HEK293T (cell line): Measurements from ENCODE around the gene NDUFC2.
"Not testable (repeated sequence)": the region's sequence is repeated elsewhere in the genome, so short reads cannot be mapped to it uniquely, and the experiment has no call there.

Experiments
- CTCF ChIA-PET: fragments of 350-600 bp; formaldehyde crosslinking; extraction: SDS; loops from one replicate; lab custom pipeline; 2021; ENCODE audit warnings: antibody characterized with exemption, inconsistent platforms; lab: Yijun Ruan, JAX
- POLR2A ChIA-PET: fragments of 350-600 bp; formaldehyde crosslinking; extraction: SDS; loops from one replicate; lab custom pipeline; 2020; ENCODE audit warnings: antibody characterized with exemption, inconsistent platforms; lab: Yijun Ruan, JAX
- DNase-seq: peaks from one replicate; pipeline ENCODE4 v3.0.0; 2012; ENCODE audit warnings: mixed read lengths; ENCODE audit errors: extremely low spot score
- ARNT ChIP-seq: fragments of 450-650 bp; IDR thresholded peaks from 2 replicates; pipeline ENCODE4 v1.6.1; 2017; ENCODE audit warnings: mild to moderate bottlenecking
- BHLHE40 ChIP-seq: fragments of 450-650 bp; IDR thresholded peaks from 2 replicates; pipeline ENCODE4 v1.6.1; 2016; ENCODE audit warnings: mild to moderate bottlenecking, moderate library complexity, borderline replicate concordance
- CTBP1 ChIP-seq: fragments of 450-650 bp; IDR thresholded peaks from 2 replicates; pipeline ENCODE4 v1.6.1; 2016; ENCODE audit warnings: borderline replicate concordance
- ELF4 ChIP-seq: fragments of 450-650 bp; IDR thresholded peaks from 2 replicates; pipeline ENCODE4 v1.6.1; 2017; ENCODE audit warnings: antibody characterized with exemption
- FOXA1 ChIP-seq: fragments of 450-650 bp; IDR thresholded peaks from 2 replicates; pipeline ENCODE4 v1.6.1; 2016; ENCODE audit warnings: mild to moderate bottlenecking
- FOXK2 ChIP-seq: fragments of 450-650 bp; IDR thresholded peaks from 2 replicates; pipeline ENCODE4 v1.6.1; 2016; ENCODE audit warnings: mild to moderate bottlenecking
- FOXM1 ChIP-seq: fragments of 450-650 bp; IDR thresholded peaks from 2 replicates; pipeline ENCODE4 v1.6.1; 2017; ENCODE audit warnings: mild to moderate bottlenecking, borderline replicate concordance
- HDGF ChIP-seq: fragments of 450-650 bp; IDR thresholded peaks from 2 replicates; pipeline ENCODE4 v1.6.1; 2017; ENCODE audit warnings: antibody characterized with exemption, borderline replicate concordance
- L3MBTL2 ChIP-seq: fragments of 450-650 bp; conservative IDR thresholded peaks from 2 replicates; pipeline ENCODE4 v1.6.1; 2016; ENCODE audit warnings: mild to moderate bottlenecking
- LEF1 ChIP-seq: fragments of 450-650 bp; IDR thresholded peaks from 2 replicates; pipeline ENCODE4 v1.6.1; 2017; ENCODE audit warnings: mild to moderate bottlenecking, borderline replicate concordance
- NFRKB ChIP-seq: fragments of 450-650 bp; IDR thresholded peaks from 2 replicates; pipeline ENCODE4 v1.6.1; 2016; ENCODE audit warnings: mild to moderate bottlenecking, moderate library complexity
- PKNOX1 ChIP-seq: fragments of 450-650 bp; IDR thresholded peaks from 2 replicates; pipeline ENCODE4 v1.6.1; 2016
- SP1 ChIP-seq: fragments of 450-650 bp; IDR thresholded peaks from 2 replicates; pipeline ENCODE4 v1.6.1; 2017
- SUZ12 ChIP-seq: fragments of 450-650 bp; IDR thresholded peaks from 2 replicates; pipeline ENCODE4 v1.6.1; 2016; ENCODE audit warnings: mild to moderate bottlenecking
- TARDBP ChIP-seq: fragments of 450-650 bp; IDR thresholded peaks from 2 replicates; pipeline ENCODE4 v1.6.1; 2016
- ZNF384 ChIP-seq: fragments of 450-650 bp; IDR thresholded peaks from 2 replicates; pipeline ENCODE4 v1.6.1; 2016

The NDUFC2 gene

GRCh38 chr11:78050964-78051831, 28.5 kb downstream of the NDUFC2 start:
- ChIA-PET POLR2A (interaction anchor here (1.6 kb wide), 1 partner anchor 27 kb away, joined by 4 read pairs; no protein-coding TSS in a partner anchor), CTCF (no interaction called here)
- TF ChIP-seq ARNT, result no peak
- DNase-seq, result no peak

GRCh38 chr11:78049348-78049747, 30.3 kb downstream of the NDUFC2 start:
- TF ChIP-seq ZNF384, result no peak
- ChIA-PET CTCF (no interaction called here), POLR2A (interaction anchor here (1.8 kb wide), 1 partner anchor 55 kb away, joined by 4 read pairs; the partner anchor contains the start of gene INTS4)
- DNase-seq, result no peak

GRCh38 chr11:78048561-78048960, 31.1 kb downstream of the NDUFC2 start:
- POLR2A ChIA-PET, result interaction anchor here (1.8 kb wide), 1 partner anchor 54 kb away, joined by 4 read pairs; the partner anchor contains the start of gene INTS4
- CTCF ChIA-PET, result interaction anchor here (0.6 to 0.7 kb wide), 2 partner anchors 97 to 130 kb away, joined by 3 read pairs; no protein-coding TSS in a partner anchor
- DNase-seq, result no peak

GRCh38 chr11:78046486-78046854, 33.2 kb downstream of the NDUFC2 start:
- no peak for TF ChIP-seq ARNT
- CTCF ChIA-PET, result interaction anchor here (0.7 to 1.7 kb wide), 5 partner anchors 9 to 53 kb away, joined by 3 to 9 read pairs (median 3); no protein-coding TSS in a partner anchor
- no peak for DNase-seq
- POLR2A ChIA-PET, result interaction anchor here (3.7 kb wide), 1 partner anchor 52 kb away, joined by 20 read pairs; the partner anchor contains the start of gene INTS4

More at GRCh38 chr11:78048561-78048960, 31.1 kb downstream of the NDUFC2 start:
- TF ChIP-seq ARNT (no peak), TARDBP (no peak), FOXA1 (no peak), HDGF (no peak), SP1 (no peak), LEF1 (no peak), ZNF384 (no peak), PKNOX1 (no peak), SUZ12 (no peak), FOXK2 (no peak), FOXM1 (no peak), CTBP1 (no peak), L3MBTL2 (no peak), ELF4 (no peak), BHLHE40 (no peak), NFRKB (no peak)

- ChIA-PET CTCF (interaction anchor here (0.6 to 1.7 kb wide), 13 partner anchors 8 to 397 kb away, joined by 3 to 9 read pairs (median 3); partner anchors contain the start of gene NDUFC2), POLR2A (interaction anchor here (3.7 kb wide), 1 partner anchor 51 kb away, joined by 20 read pairs; the partner anchor contains the start of gene INTS4)
- TF ChIP-seq FOXK2 (no peak), L3MBTL2 (peak; percentile 43; the same call in 1 of the 2 replicates), ELF4 (no peak), NFRKB (no peak), FOXA1 (no peak), FOXM1 (no peak)
- peak; percentile 92 for DNase-seq
Measured at GRCh38 chr11:78045851-78046485, 33.7 kb downstream of the NDUFC2 start.

- TF ChIP-seq TARDBP (no peak), ZNF384 (no peak), ELF4 (no peak), FOXA1 (no peak), PKNOX1 (no peak), LEF1 (no peak), SUZ12 (no peak), SP1 (no peak), NFRKB (no peak), BHLHE40 (no peak), ARNT (no peak), FOXK2 (no peak), HDGF (no peak), CTBP1 (no peak), FOXM1 (no peak), L3MBTL2 (no peak)
- no peak for DNase-seq
- POLR2A ChIA-PET, result interaction anchor here (3.7 kb wide), 1 partner anchor 50 kb away, joined by 20 read pairs; the partner anchor contains the start of gene INTS4
- CTCF ChIA-PET, result interaction anchor here (1.2 to 1.4 kb wide), 2 partner anchors 24 to 45 kb away, joined by 3 to 7 read pairs; no protein-coding TSS in a partner anchor
Measured at GRCh38 chr11:78044706-78045105, 35.0 kb downstream of the NDUFC2 start.

GRCh38 chr11:78041843-78042440, 37.7 kb downstream of the NDUFC2 start:
- DNase-seq, result no peak
- POLR2A ChIA-PET, result no interaction called here
- no peak for TF ChIP-seq NFRKB
- no peak for TF ChIP-seq FOXM1
- no peak for TF ChIP-seq ARNT
- no peak for TF ChIP-seq BHLHE40
- TF ChIP-seq SUZ12, result no peak
- TF ChIP-seq PKNOX1, result no peak
- TF ChIP-seq ZNF384, result no peak
- CTCF ChIA-PET, result no interaction called here

GRCh38 chr11:78041380-78041719, 38.3 kb downstream of the NDUFC2 start:
- DNase-seq, result not testable (repeated sequence)
- POLR2A ChIA-PET, result interaction anchor here (0.6 to 1.5 kb wide), 2 partner anchors 10 to 99 kb away, joined by 3 read pairs; no protein-coding TSS in a partner anchor

More at GRCh38 chr11:78041380-78041719, 38.3 kb downstream of the NDUFC2 start:
- CTCF ChIA-PET, result not testable (repeated sequence)
